ENCODE data around the gene DCLK1. TPM values are rescaled to one million over a fixed set of nuclear protein-coding genes. Genes with fewer than 3 reads are reported as not detected.
"Not testable (repeated sequence)": the region's sequence is repeated elsewhere in the genome, so short reads cannot be mapped to it uniquely, and the experiment has no call there.

Gene DCLK1
- total RNA-seq, 2 experiments from 2014 or later: not detected

GRCh38 chr13:36126491-36126890, 4.7 kb downstream of the DCLK1 start:
- intact Hi-C loops (cut with micrococcal nuclease): no loop called here
- Mint-ChIP-seq H3K9me3 (no peaks in the 10 kb centered on the region), H3K4me3 (no peak overlapping the region), H3K27ac (no peak overlapping the region), H3K27me3 (ENCODE audit: low read depth) (peaks cover 13% of the 10 kb centered on the region), H3K4me1 (ENCODE audit: low read depth) (no peaks in the 10 kb centered on the region), H3K36me3 (ENCODE audit: low read depth) (no peaks in the 10 kb centered on the region)
- CTCF ChIA-PET: no interaction called here
- DNase-seq: no peak

- H3K4me3 Mint-ChIP-seq: no peak overlapping the region
- CTCF ChIA-PET: no interaction called here
- no peaks in the 10 kb centered on the region for H3K9me3 Mint-ChIP-seq
- no peaks in the 10 kb centered on the region for H3K36me3 Mint-ChIP-seq (ENCODE audit: low read depth)
- H3K27me3 Mint-ChIP-seq (ENCODE audit: low read depth): peaks cover 12% of the 10 kb centered on the region
- H3K4me1 Mint-ChIP-seq (ENCODE audit: low read depth): no peaks in the 10 kb centered on the region
- H3K27ac Mint-ChIP-seq: no peak overlapping the region
- intact Hi-C loops (cut with micrococcal nuclease): no loop called here
- no peak for DNase-seq
Measured at GRCh38 chr13:36125841-36126240, 5.3 kb downstream of the DCLK1 start.

- intact Hi-C loops (cut with micrococcal nuclease): no loop called here
- Mint-ChIP-seq H3K4me1 (ENCODE audit: low read depth) (no peaks in the 10 kb centered on the region), H3K27ac (no peak overlapping the region), H3K4me3 (no peak overlapping the region), H3K9me3 (no peaks in the 10 kb centered on the region), H3K27me3 (ENCODE audit: low read depth) (peaks cover 5% of the 10 kb centered on the region), H3K36me3 (ENCODE audit: low read depth) (no peaks in the 10 kb centered on the region)
- CTCF ChIA-PET: no interaction called here
- no peak for DNase-seq
Measured at GRCh38 chr13:36124236-36124822, 6.9 kb downstream of the DCLK1 start.

- no peaks in the 10 kb centered on the region for H3K36me3 Mint-ChIP-seq (ENCODE audit: low read depth)
- intact Hi-C loops (cut with micrococcal nuclease): no loop called here
- H3K27me3 Mint-ChIP-seq (ENCODE audit: low read depth): peaks cover 3% of the 10 kb centered on the region
- no peaks in the 10 kb centered on the region for H3K4me1 Mint-ChIP-seq (ENCODE audit: low read depth)
- no peaks in the 10 kb centered on the region for H3K9me3 Mint-ChIP-seq
- H3K27ac Mint-ChIP-seq: no peak overlapping the region
- no peak for DNase-seq
- CTCF ChIA-PET: interaction anchor here (0.6 kb wide), 1 partner anchor 961 kb away, joined by 3 read pairs; no protein-coding TSS in a partner anchor
- no peak overlapping the region for H3K4me3 Mint-ChIP-seq
Measured at GRCh38 chr13:36115306-36115705, 15.9 kb downstream of the DCLK1 start.

- CTCF ChIA-PET: no interaction called here
- DNase-seq: no peak
- no peak overlapping the region for H3K4me3 Mint-ChIP-seq
- no peaks in the 10 kb centered on the region for H3K9me3 Mint-ChIP-seq
- H3K27me3 Mint-ChIP-seq (ENCODE audit: low read depth): peaks cover 3% of the 10 kb centered on the region
- no peaks in the 10 kb centered on the region for H3K36me3 Mint-ChIP-seq (ENCODE audit: low read depth)
- H3K4me1 Mint-ChIP-seq (ENCODE audit: low read depth): no peaks in the 10 kb centered on the region
- H3K27ac Mint-ChIP-seq: no peak overlapping the region
- intact Hi-C loops (cut with micrococcal nuclease): no loop called here
Measured at GRCh38 chr13:36114233-36114632, 16.9 kb downstream of the DCLK1 start.

GRCh38 chr13:36108954-36109353, 22.2 kb downstream of the DCLK1 start:
- Mint-ChIP-seq H3K4me1 (ENCODE audit: low read depth) (no peaks in the 10 kb centered on the region), H3K4me3 (no peak overlapping the region), H3K9me3 (no peaks in the 10 kb centered on the region), H3K27me3 (ENCODE audit: low read depth) (peaks cover 3% of the 10 kb centered on the region), H3K36me3 (ENCODE audit: low read depth) (no peaks in the 10 kb centered on the region), H3K27ac (no peak overlapping the region)
- CTCF ChIA-PET: no interaction called here
- intact Hi-C loops (cut with micrococcal nuclease): no loop called here
- DNase-seq: no peak

GRCh38 chr13:36108342-36108741, 22.8 kb downstream of the DCLK1 start:
- H3K9me3 Mint-ChIP-seq: no peaks in the 10 kb centered on the region
- no peak overlapping the region for H3K4me3 Mint-ChIP-seq
- CTCF ChIA-PET: no interaction called here
- intact Hi-C loops (cut with micrococcal nuclease): no loop called here
- no peak for DNase-seq
- H3K4me1 Mint-ChIP-seq (ENCODE audit: low read depth): no peaks in the 10 kb centered on the region
- no peaks in the 10 kb centered on the region for H3K36me3 Mint-ChIP-seq (ENCODE audit: low read depth)
- peaks cover 3% of the 10 kb centered on the region for H3K27me3 Mint-ChIP-seq (ENCODE audit: low read depth)
- H3K27ac Mint-ChIP-seq: no peak overlapping the region

GRCh38 chr13:36107521-36107920, 23.7 kb downstream of the DCLK1 start:
- DNase-seq: no peak
- no peaks in the 10 kb centered on the region for H3K36me3 Mint-ChIP-seq (ENCODE audit: low read depth)
- peaks cover 3% of the 10 kb centered on the region for H3K27me3 Mint-ChIP-seq (ENCODE audit: low read depth)
- H3K9me3 Mint-ChIP-seq: peaks cover 1% of the 10 kb centered on the region
- intact Hi-C loops (cut with micrococcal nuclease): no loop called here
- H3K27ac Mint-ChIP-seq: no peak overlapping the region
- H3K4me3 Mint-ChIP-seq: no peak overlapping the region
- H3K4me1 Mint-ChIP-seq (ENCODE audit: low read depth): no peaks in the 10 kb centered on the region
- CTCF ChIA-PET: interaction anchor here (0.7 kb wide), 1 partner anchor 378 kb away, joined by 4 read pairs; no protein-coding TSS in a partner anchor

- H3K27ac Mint-ChIP-seq: no peak overlapping the region
Measured at GRCh38 chr13:36105726-36106125, 25.5 kb downstream of the DCLK1 start.

GRCh38 chr13:36102721-36103120, 28.5 kb downstream of the DCLK1 start:
- peaks cover 1% of the 10 kb centered on the region for H3K9me3 Mint-ChIP-seq
- H3K36me3 Mint-ChIP-seq (ENCODE audit: low read depth): no peaks in the 10 kb centered on the region
- H3K4me3 Mint-ChIP-seq: no peak overlapping the region
- H3K27ac Mint-ChIP-seq: no peak overlapping the region
- intact Hi-C loops (cut with micrococcal nuclease): no loop called here
- CTCF ChIA-PET: no interaction called here
- H3K4me1 Mint-ChIP-seq (ENCODE audit: low read depth): no peaks in the 10 kb centered on the region
- DNase-seq: no peak
- no peaks in the 10 kb centered on the region for H3K27me3 Mint-ChIP-seq (ENCODE audit: low read depth)

More at GRCh38 chr13:36105726-36106125, 25.5 kb downstream of the DCLK1 start:
- Mint-ChIP-seq H3K4me3 (no peak overlapping the region), H3K27me3 (ENCODE audit: low read depth) (no peaks in the 10 kb centered on the region), H3K9me3 (peaks cover 1% of the 10 kb centered on the region), H3K4me1 (ENCODE audit: low read depth) (no peaks in the 10 kb centered on the region), H3K36me3 (ENCODE audit: low read depth) (no peaks in the 10 kb centered on the region)
- DNase-seq: no peak
- CTCF ChIA-PET: no interaction called here
- intact Hi-C loops (cut with micrococcal nuclease): no loop called here

- H3K9me3 Mint-ChIP-seq; intact Hi-C loops (cut with micrococcal nuclease); H3K27me3 Mint-ChIP-seq (ENCODE audit: low read depth); DNase-seq; H3K27ac Mint-ChIP-seq; H3K36me3 Mint-ChIP-seq (ENCODE audit: low read depth); H3K4me1 Mint-ChIP-seq (ENCODE audit: low read depth); H3K4me3 Mint-ChIP-seq; CTCF ChIA-PET: not testable (repeated sequence)
Measured at GRCh38 chr13:36101907-36102306, 29.3 kb downstream of the DCLK1 start.

GRCh38 chr13:36101157-36101556, 30.0 kb downstream of the DCLK1 start:
- Mint-ChIP-seq H3K27ac (no peak overlapping the region), H3K9me3 (peaks cover 1% of the 10 kb centered on the region), H3K4me3 (no peak overlapping the region), H3K36me3 (ENCODE audit: low read depth) (no peaks in the 10 kb centered on the region), H3K4me1 (ENCODE audit: low read depth) (no peaks in the 10 kb centered on the region), H3K27me3 (ENCODE audit: low read depth) (no peaks in the 10 kb centered on the region)
- intact Hi-C loops (cut with micrococcal nuclease): no loop called here
- CTCF ChIA-PET: no interaction called here
- no peak for DNase-seq

- Mint-ChIP-seq H3K4me3 (no peak overlapping the region), H3K36me3 (ENCODE audit: low read depth) (no peaks in the 10 kb centered on the region), H3K27me3 (ENCODE audit: low read depth) (no peaks in the 10 kb centered on the region), H3K9me3 (peaks cover 1% of the 10 kb centered on the region), H3K27ac (no peak overlapping the region), H3K4me1 (ENCODE audit: low read depth) (no peaks in the 10 kb centered on the region)
- DNase-seq: no peak
- CTCF ChIA-PET: no interaction called here
- intact Hi-C loops (cut with micrococcal nuclease): no loop called here
Measured at GRCh38 chr13:36098080-36098479, 33.1 kb downstream of the DCLK1 start.
